ENCODE measurements around the gene DUSP3. TPM values are rescaled to one million over a fixed set of nuclear protein-coding genes. Genes with fewer than 3 reads are reported as not detected.

DUSP3 gene
- total and polyA plus RNA-seq, 10 of the 15 experiments (the other 5 are each of a cell fraction or from before 2014, with no cell fraction given): 1.5 to 12.1 (median 3.8) TPM

GRCh38 chr17:43721537-43722268 lies 57.1 kb downstream of the DUSP3 start (continued):
- TF ChIP-seq, protein P1, sequence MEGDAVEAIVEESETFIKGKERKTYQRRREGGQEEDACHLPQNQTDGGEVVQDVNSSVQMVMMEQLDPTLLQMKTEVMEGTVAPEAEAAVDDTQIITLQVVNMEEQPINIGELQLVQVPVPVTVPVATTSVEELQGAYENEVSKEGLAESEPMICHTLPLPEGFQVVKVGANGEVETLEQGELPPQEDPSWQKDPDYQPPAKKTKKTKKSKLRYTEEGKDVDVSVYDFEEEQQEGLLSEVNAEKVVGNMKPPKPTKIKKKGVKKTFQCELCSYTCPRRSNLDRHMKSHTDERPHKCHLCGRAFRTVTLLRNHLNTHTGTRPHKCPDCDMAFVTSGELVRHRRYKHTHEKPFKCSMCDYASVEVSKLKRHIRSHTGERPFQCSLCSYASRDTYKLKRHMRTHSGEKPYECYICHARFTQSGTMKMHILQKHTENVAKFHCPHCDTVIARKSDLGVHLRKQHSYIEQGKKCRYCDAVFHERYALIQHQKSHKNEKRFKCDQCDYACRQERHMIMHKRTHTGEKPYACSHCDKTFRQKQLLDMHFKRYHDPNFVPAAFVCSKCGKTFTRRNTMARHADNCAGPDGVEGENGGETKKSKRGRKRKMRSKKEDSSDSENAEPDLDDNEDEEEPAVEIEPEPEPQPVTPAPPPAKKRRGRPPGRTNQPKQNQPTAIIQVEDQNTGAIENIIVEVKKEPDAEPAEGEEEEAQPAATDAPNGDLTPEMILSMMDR (IDR thresholded peaks at IDR 0.05 in 2 of 3, conservative IDR thresholded peaks at IDR 0.05 in 1 of 3; ENCODE audit: control insufficient read depth in 2 of 3, extremely low read depth in 1 of 3, insufficient read depth in 1 of 3, low read depth in 3 of 3, low read length in 3 of 3): no peak
- TF ChIP-seq, protein P2, sequence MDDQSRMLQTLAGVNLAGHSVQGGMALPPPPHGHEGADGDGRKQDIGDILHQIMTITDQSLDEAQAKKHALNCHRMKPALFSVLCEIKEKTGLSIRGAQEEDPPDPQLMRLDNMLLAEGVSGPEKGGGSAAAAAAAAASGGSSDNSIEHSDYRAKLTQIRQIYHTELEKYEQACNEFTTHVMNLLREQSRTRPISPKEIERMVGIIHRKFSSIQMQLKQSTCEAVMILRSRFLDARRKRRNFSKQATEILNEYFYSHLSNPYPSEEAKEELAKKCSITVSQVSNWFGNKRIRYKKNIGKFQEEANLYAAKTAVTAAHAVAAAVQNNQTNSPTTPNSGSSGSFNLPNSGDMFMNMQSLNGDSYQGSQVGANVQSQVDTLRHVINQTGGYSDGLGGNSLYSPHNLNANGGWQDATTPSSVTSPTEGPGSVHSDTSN (IDR thresholded peaks at IDR 0.05; ENCODE audit: insufficient replicate concordance, low read depth, low read length): no peak
- TF ChIP-seq POLR2AphosphoS5 (IDR thresholded peaks at IDR 0.05; ENCODE audit: low read length) (no peak), KAT2A (conservative IDR thresholded peaks at IDR 0.05; ENCODE audit: control insufficient read depth, low read depth, low read length) (no peak), ZBED1 (IDR thresholded peaks at IDR 0.05; ENCODE audit: borderline replicate concordance) (no peak)

DNA sequence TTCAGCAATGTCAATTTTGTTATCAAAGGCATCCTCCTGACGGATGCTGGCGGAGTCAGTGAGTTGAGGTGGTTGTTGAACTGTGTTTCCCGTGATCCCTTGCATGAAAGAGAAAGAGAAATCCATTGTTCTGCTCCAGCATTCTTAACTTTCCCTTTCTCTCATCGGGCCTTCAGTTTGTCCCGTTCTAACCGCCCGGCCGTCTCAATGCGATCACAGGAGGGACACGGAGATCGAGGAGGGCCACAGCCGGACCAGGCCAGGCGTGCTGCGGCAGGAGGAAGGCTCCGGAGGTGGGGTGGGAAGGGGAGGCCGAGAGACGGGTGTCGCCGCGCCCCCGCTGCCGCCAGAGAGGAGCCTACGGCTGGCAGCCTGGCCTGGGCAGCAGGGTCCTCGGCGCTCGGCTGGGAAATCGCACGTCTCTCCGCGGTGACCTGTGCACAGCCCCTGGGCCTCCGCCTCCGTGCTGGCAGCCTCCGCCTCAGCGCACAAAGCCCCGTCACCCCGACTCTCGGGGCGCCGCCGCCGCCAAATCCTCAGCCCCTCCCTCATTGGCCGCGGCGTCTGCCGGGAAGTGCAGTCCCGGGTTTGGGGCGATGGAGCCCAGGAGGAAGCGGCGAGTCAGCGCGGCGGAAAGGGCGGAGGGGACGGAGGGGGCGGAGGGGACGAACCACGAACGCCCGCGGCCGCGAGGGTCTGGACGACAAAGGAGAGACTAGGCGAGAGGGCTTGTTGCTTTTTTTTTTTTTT lies 58.3 kb downstream of the DUSP3 start:
- H3K9ac ChIP-seq (ENCODE audit: control insufficient read depth, insufficient read depth, low read length): peak overlapping the region; percentile 96
- peak overlapping the region; percentile 95 for H2AFZ ChIP-seq (ENCODE audit: control insufficient read depth, low read depth, low read length)
- TF ChIP-seq DPF2 (IDR thresholded peaks at IDR 0.05) (peak; percentile 83), IRF4 (IDR thresholded peaks at IDR 0.05; ENCODE audit: low read depth, low read length) (no peak), EED (IDR thresholded peaks at IDR 0.05; ENCODE audit: low read depth) (no peak), KAT2A (conservative IDR thresholded peaks at IDR 0.05; ENCODE audit: control insufficient read depth, low read depth, low read length) (no peak), SPI1 (IDR thresholded peaks at IDR 0.05; ENCODE audit: borderline replicate concordance, insufficient read depth, low read depth, low read length) (peak; percentile 40; the same call in 1 of the 2 replicates), JUND (IDR thresholded peaks at IDR 0.05; ENCODE audit: low read depth, low read length) (no peak), MYC (IDR thresholded peaks at IDR 0.05; ENCODE audit: insufficient read depth, insufficient read length, insufficient replicate concordance, low read length, severe bottlenecking) (no peak), HCFC1 (IDR thresholded peaks at IDR 0.05; ENCODE audit: low read length) (peak; percentile 64), RB1 (IDR thresholded peaks at IDR 0.05; ENCODE audit: borderline replicate concordance) (peak; percentile 78), IRF3 (IDR thresholded peaks at IDR 0.05) (0 out of 2 replicates have a peak, but pooled peaks have one; percentile 37), NR2F1 (conservative IDR thresholded peaks at IDR 0.05) (peak; percentile 62; the same call in 1 of the 2 replicates)
- TF ChIP-seq, protein P2 (IDR thresholded peaks at IDR 0.05; ENCODE audit: insufficient replicate concordance, low read depth, low read length): no peak

More for the DNA sequence above, 58.3 kb downstream of the DUSP3 start:
- H3K4me1 ChIP-seq (ENCODE audit: control insufficient read depth, insufficient read depth, low read length): peaks cover 10% of the 10 kb centered on the region
- H3K27ac ChIP-seq (ENCODE audit: control insufficient read depth, insufficient read depth): peak overlapping the region; percentile 83
- no peaks in the 10 kb centered on the region for H3K79me2 ChIP-seq (ENCODE audit: control insufficient read depth, insufficient read depth, low read length)
- no peaks in the 10 kb centered on the region for H3K27me3 ChIP-seq (replicated peaks in 1 of 2; ENCODE audit: control insufficient read depth in 2 of 2, insufficient read depth in 2 of 2, low read length in 1 of 2)
- ChIA-PET SMC1A (ENCODE audit: uncharacterized antibody, unreplicated experiment) (no interaction called here), RAD21 (ENCODE audit: unreplicated experiment) (no interaction called here), POLR2A (interaction anchor here (0.6 to 0.7 kb wide), 2 partner anchors 147 to 1088 kb away, joined by 3 read pairs; no protein-coding TSS in a partner anchor), CTCF (no interaction called here)
- no peak for DNase-seq (ENCODE audit: low read depth, low spot score)
- H3K4me2 ChIP-seq (ENCODE audit: control insufficient read depth, insufficient read depth): peak overlapping the region; percentile 95
- no peaks in the 10 kb centered on the region for H3K9me3 ChIP-seq (replicated peaks; ENCODE audit: control insufficient read depth, insufficient read depth, low read length)
- H3K4me3 ChIP-seq: peak overlapping the region; percentile 71
- H3K36me3 ChIP-seq (ENCODE audit: control insufficient read depth in 2 of 2, insufficient read depth in 2 of 2, low read length in 1 of 2): no peaks in the 10 kb centered on the region
- no peaks in the 10 kb centered on the region for H4K20me1 ChIP-seq (ENCODE audit: control insufficient read depth, insufficient read depth)
- FAIRE-seq: peak; percentile 61
- BruUV-seq (replicated peaks): TSS peak; percentile 91
- WGBS (ENCODE audit: insufficient coverage, insufficient replicate concordance, low lambda C conversion rate, missing lambda C conversion rate): under 1% methylated on average over 52 of the region's 64 CpGs
- intact Hi-C loops (cut with micrococcal nuclease; ENCODE audit: unreplicated experiment): no loop called here
- in situ Hi-C loops (cut with MboI): no loop called here
- ATAC-seq: peak; percentile 95
